Lower lobe of right lung (tissue), 2 donors: ENCODE results near the gene ZDHHC22. TPM values are rescaled to one million over a fixed set of nuclear protein-coding genes. Genes with fewer than 3 reads are reported as not detected.

Source experiments
- ATAC-seq, 2 donors: fragments of 200-7000 bp; cut with Tn5 transposase; one replicate each; pipeline ENCODE4 v1.9.1; 2020 to 2022; ENCODE audit warnings: mild to moderate bottlenecking in 2 of 2, moderate library complexity in 2 of 2
- DNase-seq: peaks from one replicate; pipeline ENCODE4 v3.0.0-alpha.2; 2020
- H3K27ac ChIP-seq: fragments of 200-600 bp; one replicate; pipeline ENCODE4 v1.8.0; 2022
- H3K27me3 ChIP-seq: fragments of 200-600 bp; one replicate; pipeline ENCODE4 v1.8.0; 2022; ENCODE audit warnings: low read depth
- H3K36me3 ChIP-seq: fragments of 200-600 bp; one replicate; pipeline ENCODE4 v1.8.0; 2022; ENCODE audit warnings: mild to moderate bottlenecking
- H3K4me1 ChIP-seq: fragments of 200-600 bp; one replicate; pipeline ENCODE4 v1.8.0; 2022
- H3K4me3 ChIP-seq: fragments of 200-600 bp; one replicate; pipeline ENCODE4 v1.8.0; 2022; ENCODE audit warnings: mild to moderate bottlenecking
- H3K9me3 ChIP-seq: fragments of 200-600 bp; one replicate; pipeline ENCODE4 v1.8.0; 2022
- CTCF ChIP-seq: fragments of 200-600 bp; IDR thresholded peaks from one replicate; pipeline ENCODE4 v1.8.0; 2022; ENCODE audit warnings: antibody characterized with exemption, mild to moderate bottlenecking
- intact Hi-C: fragments of 100-400 bp; cut with DNase I; formaldehyde crosslinking; loops from one replicate; pipeline ENCODE4 v1.11.0; 2022
- total RNA-seq: library from RNA; stranded (reverse); fragmentation: NEBNext Ultra II Directional; extraction: Animal tissue kit (Norgen Biotek cat#: 25700); gene quantifications from one replicate; pipeline ENCODE4 v1.2.1, GENCODE V29; 2021
- donor health status: DM: no; HTN: yes; CAD: no; lungs with severe emphysema.

The ZDHHC22 gene
- total RNA-seq, 1 donor from 2014 or later, result not detected

- intact Hi-C loops, result no loop called here
- no peaks in the 10 kb centered on the region for H3K9me3 ChIP-seq
- no peak overlapping the region for H3K4me3 ChIP-seq
- no peaks in the 10 kb centered on the region for H3K27me3 ChIP-seq
- DNase-seq, result no peak
- TF ChIP-seq CTCF, result no peak
- H3K27ac ChIP-seq, result peak overlapping the region; percentile 74
- peaks cover 91% of the 10 kb centered on the region for H3K36me3 ChIP-seq
- peaks cover 31% of the 10 kb centered on the region for H3K4me1 ChIP-seq
- no peak for ATAC-seq
Measured at GRCh38 chr14:77110286-77110685, 31.3 kb downstream of the ZDHHC22 start.

GRCh38 chr14:77109656-77110055, 31.9 kb downstream of the ZDHHC22 start:
- ATAC-seq (no peak), DNase-seq (no peak)
- H3K9me3 ChIP-seq, result no peaks in the 10 kb centered on the region
- intact Hi-C loops, result no loop called here
- H3K4me1 ChIP-seq, result peaks cover 31% of the 10 kb centered on the region
- peaks cover 85% of the 10 kb centered on the region for H3K36me3 ChIP-seq
- H3K27ac ChIP-seq, result no peak overlapping the region
- H3K27me3 ChIP-seq, result no peaks in the 10 kb centered on the region
- no peak for TF ChIP-seq CTCF
- H3K4me3 ChIP-seq, result no peak overlapping the region

- H3K9me3 ChIP-seq, result no peaks in the 10 kb centered on the region
- no peak for ATAC-seq
- H3K27me3 ChIP-seq, result no peaks in the 10 kb centered on the region
- H3K4me3 ChIP-seq, result no peak overlapping the region
- DNase-seq, result no peak
- intact Hi-C loops, result no loop called here
- peaks cover 76% of the 10 kb centered on the region for H3K36me3 ChIP-seq
- H3K27ac ChIP-seq, result no peak overlapping the region
- H3K4me1 ChIP-seq, result peaks cover 38% of the 10 kb centered on the region
- TF ChIP-seq CTCF, result no peak
Measured at GRCh38 chr14:77108753-77109152, 32.8 kb downstream of the ZDHHC22 start.

GRCh38 chr14:77107228-77107627, 34.4 kb downstream of the ZDHHC22 start:
- Histone ChIP-seq H3K4me3 (no peak overlapping the region), H3K36me3 (peaks cover 61% of the 10 kb centered on the region), H3K27me3 (no peaks in the 10 kb centered on the region), H3K9me3 (no peaks in the 10 kb centered on the region), H3K4me1 (peaks cover 32% of the 10 kb centered on the region), H3K27ac (no peak overlapping the region)
- no peak for ATAC-seq
- DNase-seq, result no peak
- no peak for TF ChIP-seq CTCF
- intact Hi-C loops, result no loop called here

- no peak overlapping the region for H3K4me3 ChIP-seq
- H3K27ac ChIP-seq, result no peak overlapping the region
- no peak for ATAC-seq
- no peaks in the 10 kb centered on the region for H3K27me3 ChIP-seq
- H3K4me1 ChIP-seq, result peaks cover 29% of the 10 kb centered on the region
- TF ChIP-seq CTCF, result no peak
- H3K36me3 ChIP-seq, result peaks cover 56% of the 10 kb centered on the region
- intact Hi-C loops, result no loop called here
- no peaks in the 10 kb centered on the region for H3K9me3 ChIP-seq
- no peak for DNase-seq
Measured at GRCh38 chr14:77106666-77107065, 34.9 kb downstream of the ZDHHC22 start.
